GM19043 (cell line): Measurements from ENCODE around the gene UACA.
"Not testable (repeated sequence)": the region's sequence is repeated elsewhere in the genome, so short reads cannot be mapped to it uniquely, and the experiment has no call there.

Source experiments
- ATAC-seq: cut with Tn5 transposase; IDR thresholded peaks from one replicate; pipeline ENCODE4 v1.9.1; 2021; ENCODE audit warnings: low read depth; ENCODE audit not compliant: unreplicated experiment

Gene UACA

DNA sequence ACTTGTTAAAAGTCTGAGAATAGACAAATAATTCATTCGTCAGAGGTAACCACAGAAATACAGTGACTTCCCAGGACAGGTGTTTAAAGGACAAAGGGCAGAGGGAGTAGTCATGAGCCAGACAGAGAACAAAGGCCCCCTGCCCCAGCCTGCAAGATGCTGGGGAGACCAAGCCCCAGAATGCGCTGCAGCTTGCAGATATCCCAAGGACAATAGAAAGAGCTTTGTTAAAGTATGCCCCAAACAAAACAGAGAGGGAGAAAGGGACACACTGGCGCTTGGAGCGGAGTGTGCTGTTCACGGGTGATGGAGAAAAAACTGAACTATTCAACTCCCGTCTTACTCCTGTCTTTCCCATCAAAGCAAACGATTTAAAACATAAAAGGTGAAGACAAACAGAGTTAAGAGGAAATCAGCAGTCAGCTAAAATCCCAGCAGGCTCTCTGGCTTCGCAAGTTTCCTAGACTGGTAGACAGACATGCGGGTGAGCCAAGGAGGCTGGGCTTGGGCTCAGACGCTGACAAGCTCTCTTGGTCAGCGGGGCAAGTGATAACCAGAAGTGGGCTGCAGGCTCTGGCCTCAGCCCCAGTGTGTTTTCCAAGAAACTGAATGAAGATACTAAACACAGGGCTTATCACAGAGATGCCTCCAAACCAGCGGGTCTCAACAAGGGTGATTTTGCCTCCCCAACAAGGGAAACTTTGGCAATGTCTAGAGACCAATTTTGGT, 130.1 kb downstream of the UACA start:
- no peak for ATAC-seq

- ATAC-seq, result no peak
These were observed 130.8 kb downstream of the UACA start for GRCh38 chr15:70632491-70633102.

DNA sequence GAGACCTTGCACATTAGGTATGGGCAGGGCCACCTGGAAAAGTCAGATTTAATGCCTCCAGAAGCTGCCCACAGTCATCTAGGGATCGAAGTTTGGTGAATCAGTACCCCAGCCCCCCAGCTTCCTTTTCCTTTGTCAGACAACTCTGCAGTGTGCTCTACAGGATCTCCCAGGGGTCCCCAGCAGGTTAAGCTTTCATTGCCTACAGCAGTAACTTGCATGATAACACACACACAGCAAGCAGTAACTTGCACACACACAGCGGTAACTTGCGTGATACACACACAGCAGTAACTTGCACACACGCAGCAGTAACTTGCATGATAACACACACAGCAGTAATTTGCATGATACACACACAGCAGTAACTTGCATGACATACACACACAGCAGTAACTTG, 131.3 kb downstream of the UACA start:
- no peak for ATAC-seq

DNA sequence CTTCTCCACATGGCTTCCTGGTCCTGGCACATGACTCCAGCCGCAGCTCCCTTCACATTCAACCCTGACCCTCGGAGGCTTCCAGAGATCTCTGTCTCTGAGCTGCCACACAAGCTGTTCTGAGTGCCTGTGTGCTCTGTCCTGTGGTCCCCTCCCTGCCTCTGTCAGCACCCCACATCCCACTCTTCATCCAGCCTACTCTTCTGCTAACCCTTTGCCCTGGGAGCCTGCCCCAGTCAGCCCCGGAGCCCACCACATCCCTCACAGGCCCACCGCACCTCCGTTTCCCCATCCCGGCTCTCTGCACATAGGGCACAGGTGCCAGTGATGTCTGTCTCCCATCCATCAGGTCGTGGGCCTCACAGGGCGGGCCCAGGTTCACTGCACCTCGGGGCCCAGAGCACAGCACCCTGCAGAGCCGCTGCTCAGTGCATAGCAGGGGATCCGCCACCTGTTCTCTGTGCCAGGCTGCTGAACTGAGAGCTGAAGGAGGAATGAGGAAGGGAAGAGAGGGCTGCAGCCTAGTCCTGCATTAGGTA, 133.6 kb downstream of the UACA start:
- no peak for ATAC-seq

- no peak for ATAC-seq
These were observed 134.8 kb downstream of the UACA start for GRCh38 chr15:70628549-70628896.

- no peak for ATAC-seq
These were observed 135.4 kb downstream of the UACA start for GRCh38 chr15:70627734-70628548.

- no peak for ATAC-seq
These were observed 136.0 kb downstream of the UACA start for GRCh38 chr15:70627322-70627721.

DNA sequence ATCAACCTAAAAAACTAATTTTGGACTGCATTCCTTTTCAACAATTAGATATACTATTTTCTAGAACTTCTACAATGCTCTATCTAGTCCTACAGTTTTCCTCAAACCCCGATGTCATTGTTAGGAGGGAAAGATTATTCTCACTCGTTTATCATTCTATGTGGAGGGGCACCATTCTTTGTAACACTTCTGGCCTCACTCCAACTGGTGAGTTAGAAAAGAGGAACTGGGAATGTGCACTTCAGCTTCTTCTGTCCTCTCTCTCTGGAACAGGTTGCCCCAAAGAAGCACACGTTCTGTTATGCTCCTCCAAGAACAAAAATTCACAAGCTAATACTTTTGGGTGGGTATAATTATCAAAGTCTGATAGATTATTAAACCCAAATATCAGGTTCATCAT, 137.9 kb downstream of the UACA start:
- ATAC-seq, result no peak

- no peak for ATAC-seq
These were observed 138.3 kb downstream of the UACA start for GRCh38 chr15:70625011-70625410.

DNA sequence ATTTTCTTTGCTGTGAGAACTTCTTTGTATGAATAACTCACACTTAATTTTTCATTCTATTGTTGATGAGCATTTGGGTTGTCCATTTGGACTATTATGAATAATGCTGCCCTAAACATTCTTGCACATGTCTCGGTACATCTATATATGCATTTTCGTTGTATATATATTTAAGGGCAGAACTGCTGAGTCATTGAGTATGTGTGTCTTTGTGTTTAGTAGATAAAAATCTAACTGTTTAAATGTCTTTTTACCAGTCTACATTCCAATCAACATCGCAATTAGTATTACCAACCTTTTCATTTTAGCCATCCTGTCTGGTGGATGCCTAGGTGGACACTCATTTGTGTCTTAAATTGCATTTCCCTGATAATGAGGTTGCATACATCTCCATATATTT, 144.4 kb downstream of the UACA start:
- no peak for ATAC-seq

- no peak for ATAC-seq
These were observed 145.5 kb downstream of the UACA start for GRCh38 chr15:70617911-70618287.

DNA sequence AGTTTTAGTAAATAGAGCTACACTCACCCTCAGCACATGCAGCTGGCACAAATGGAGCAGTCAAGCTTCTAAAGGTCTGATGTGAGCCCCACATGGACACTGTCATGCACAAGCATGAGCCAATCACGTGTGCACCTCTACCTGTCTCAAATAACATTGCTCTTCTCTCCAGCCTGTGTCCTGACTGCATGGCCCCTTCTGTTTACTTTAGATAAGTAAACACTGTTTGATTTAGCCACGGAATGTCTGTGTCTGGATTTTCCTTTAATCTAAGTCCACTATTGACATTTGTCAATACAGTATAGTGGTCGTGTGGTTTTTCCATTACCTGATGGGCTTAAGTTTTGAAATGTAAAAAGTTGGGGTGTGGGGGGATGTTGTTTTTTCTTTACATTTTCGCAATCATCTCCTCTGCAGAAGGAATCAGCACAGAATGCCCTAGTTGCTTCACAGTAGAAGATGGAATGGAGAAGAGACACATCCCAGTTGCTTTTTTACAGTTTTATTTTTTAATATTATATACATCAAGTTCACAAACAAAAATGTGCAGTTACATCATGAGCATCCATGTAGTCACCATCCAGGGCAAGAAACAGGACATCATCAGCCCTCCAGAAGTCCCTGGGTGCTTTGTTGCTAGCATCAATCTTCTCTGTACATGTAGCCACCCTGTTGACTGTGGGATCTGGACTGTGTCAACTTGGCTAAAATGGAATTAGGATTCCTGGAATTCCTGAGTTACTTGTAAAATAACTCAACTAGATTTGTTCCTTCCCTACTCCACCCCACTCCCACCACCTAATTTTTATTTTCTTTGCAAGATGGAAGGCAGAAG, 146.1 kb downstream of the UACA start:
- ATAC-seq, result no peak

DNA sequence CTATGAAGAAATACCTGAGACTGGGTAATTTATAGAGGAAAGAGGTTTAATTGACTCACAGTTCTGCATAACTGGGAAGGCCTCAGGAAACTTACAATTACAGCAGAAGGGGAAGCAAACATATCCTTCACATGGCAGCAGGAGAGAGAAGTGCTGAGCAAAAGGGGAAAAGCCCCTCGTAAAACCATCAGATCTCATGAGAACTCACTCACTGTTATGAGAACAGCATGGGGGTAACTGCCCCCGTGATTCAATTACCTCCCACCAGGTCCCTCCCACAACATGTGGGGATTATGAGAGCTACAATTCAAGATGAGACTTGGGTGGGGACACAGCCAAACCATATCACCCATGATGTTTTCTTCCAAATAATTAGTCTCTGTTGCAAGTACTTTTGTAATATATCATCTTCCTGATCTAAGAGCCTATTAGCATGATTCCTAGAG, 147.0 kb downstream of the UACA start:
- not testable (repeated sequence) for ATAC-seq

DNA sequence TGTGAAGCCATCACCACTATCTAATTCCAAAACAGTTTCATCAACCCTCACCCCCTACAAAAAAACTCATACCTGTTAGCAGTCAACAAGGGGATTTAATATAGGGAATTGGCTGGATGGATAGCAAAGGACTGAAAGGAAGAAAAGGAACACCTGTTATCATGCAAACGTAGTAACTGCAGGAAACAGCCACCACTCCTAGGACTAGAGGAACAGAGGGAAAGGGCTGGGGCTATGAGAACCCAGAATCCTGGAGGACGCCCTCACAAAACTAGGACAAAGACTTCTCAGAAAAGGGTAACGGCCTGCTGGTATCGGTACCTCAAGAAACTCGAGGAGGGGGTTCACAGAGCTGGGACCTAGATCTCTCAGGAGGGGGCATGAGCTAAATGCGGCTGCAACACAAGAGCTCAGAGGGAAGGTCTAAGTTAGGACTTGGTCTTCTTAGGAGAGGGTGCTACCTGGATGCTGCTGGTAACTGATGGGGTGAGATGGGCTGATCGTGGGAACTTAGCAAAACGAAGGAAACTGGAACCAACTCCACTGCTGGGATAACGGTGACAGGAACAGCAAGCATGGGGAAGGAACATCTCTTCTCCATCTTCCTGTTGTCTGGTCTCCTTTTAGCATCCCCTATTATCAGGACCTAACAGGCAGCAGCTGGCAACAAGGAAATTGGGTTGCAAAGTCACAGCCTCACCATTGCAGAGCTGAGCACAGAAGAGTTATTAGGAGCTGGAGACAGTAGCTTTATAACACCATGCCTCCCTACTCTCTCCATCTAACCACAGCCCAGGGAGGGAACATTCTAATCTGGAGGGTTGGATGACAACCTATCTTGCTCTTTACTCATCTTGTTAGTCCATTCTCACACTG, 147.7 kb downstream of the UACA start:
- ATAC-seq, result no peak

DNA sequence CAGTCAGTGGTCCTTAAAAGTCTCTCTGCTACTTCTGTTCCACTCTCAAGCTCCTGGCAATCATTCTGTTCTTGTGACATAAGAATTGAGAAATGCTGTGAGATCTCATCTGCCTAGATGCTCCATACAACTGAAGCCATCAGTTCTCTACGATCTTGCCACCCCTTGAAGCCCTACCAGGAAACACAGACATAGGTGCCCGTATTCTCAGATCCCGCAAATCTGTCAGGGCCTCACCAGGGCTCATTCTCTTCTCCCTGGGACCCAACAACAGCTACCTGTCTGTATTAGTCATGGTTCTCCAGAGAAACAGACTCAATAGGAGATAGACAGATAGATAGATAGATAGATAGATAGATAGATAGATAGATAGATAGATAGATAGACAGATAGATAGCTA, 149.1 kb downstream of the UACA start:
- ATAC-seq, result no peak

GRCh38 chr15:70613271-70613670, 150.1 kb downstream of the UACA start:
- ATAC-seq, result no peak

DNA sequence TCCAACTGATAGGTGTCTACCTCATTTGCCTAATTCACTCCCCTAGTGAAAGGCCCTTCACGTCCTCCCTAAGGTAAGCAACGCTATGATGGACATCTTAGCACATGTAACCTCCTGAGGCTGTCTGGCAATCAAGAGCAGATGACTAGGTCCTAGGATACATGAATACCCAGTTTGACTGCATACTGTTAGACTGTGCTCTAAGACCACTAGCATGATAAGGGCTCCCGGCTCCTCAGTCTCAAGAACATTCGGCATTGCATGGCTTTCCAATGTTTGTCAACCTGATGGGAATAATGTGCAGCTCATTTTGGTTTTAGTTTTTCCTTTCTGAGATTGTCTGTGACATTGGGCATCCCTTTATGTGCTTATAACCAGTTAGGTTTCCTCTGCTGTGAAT, 152.1 kb downstream of the UACA start:
- no peak for ATAC-seq

DNA sequence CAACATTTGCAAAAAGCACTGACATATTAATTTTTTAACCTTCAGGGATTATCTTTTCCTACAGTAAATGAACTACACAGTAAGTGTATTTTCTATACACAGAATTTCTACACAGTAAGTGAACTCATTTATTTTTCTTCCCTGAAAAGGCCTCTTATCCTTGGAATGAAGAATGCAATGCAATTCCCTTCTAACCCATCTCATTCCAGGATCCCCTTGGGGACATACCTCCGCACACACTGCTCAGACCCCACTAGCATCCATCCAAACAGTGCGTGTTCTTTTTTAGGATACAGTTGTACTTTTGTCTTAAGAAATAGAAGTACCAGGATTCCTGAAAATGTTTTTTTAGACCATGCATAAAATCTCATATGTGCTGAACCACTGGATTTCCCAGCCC, 152.8 kb downstream of the UACA start:
- no peak for ATAC-seq

DNA sequence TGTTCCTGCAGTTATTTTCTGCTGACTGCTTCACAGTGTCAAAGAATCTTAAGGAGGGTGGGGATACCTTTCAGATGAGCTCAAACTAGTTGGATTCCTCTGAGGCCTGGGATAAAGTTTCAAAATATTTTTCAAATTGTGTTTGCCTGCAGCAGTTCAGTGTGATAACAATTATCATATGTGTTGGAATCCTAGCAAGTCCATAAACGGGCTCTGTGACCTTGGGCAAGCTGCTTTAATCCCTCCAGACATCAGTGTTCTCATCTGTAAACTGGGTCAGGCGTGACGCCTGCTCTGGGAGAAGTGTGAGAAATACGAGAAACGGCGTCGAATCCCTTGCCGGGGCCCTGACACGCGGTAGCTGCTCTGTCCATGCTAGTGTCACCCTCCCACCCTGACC, 153.5 kb downstream of the UACA start:
- ATAC-seq, result no peak

DNA sequence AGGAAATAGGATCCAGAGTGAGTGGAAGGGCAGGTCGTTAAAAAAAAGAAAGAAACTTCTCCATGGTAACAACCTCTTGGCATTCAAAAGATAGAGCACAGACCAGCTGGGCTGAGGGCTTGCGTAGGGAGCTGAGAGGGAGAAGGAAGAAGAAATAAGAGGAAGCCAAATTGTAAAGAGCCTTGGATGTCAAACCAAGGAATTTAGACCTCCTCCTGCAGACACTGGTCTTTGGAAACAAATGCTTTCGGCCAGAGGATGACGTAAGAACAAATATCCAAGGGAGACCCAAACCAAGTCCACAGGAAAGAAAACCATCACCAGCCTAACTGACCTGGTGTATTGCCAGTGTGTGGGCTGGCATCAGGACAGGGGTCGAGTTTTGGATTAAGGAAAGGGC, 155.2 kb downstream of the UACA start:
- no peak for ATAC-seq
